Caco-2 (cell line): ENCODE measurements around the gene CACNG5. TPM values are rescaled to one million over a fixed set of nuclear protein-coding genes. Genes with fewer than 3 reads are reported as not detected.

ENCODE experiments used
- BruUV-seq: library from RNA; stranded (reverse); fragments of 400-500 nt; replicated peaks from 2 replicates; lab custom pipeline; 2021; lab: Mats Ljungman, UMichigan
- CTCF ChIA-PET: fragments of 300-600 bp; sonication (Branson Sonifier 250); formaldehyde crosslinking; loops from one replicate; lab custom pipeline; 2022; ENCODE audit warnings: antibody characterized with exemption; lab: Charles Lee
- POLR2A ChIA-PET: fragments of 300-600 bp; sonication (Branson Sonifier 250); formaldehyde crosslinking; loops from one replicate; lab custom pipeline; 2022; ENCODE audit warnings: antibody characterized with exemption; lab: Charles Lee
- DNase-seq, 2 experiments: peaks; one replicate each; pipeline versions ENCODE4 v3.0.0 to v3.0.0-alpha.2; 2020 to 2022
- H3K27me3 ChIP-seq: replicated peaks from 2 replicates; pipeline ENCODE4 v1.6.0; 2011; ENCODE audit warnings: low read length; ENCODE audit not compliant: control insufficient read depth, insufficient read depth
- H3K36me3 ChIP-seq: 2 replicates; pipeline ENCODE4 v1.5.1; 2011; ENCODE audit warnings: low read length; ENCODE audit not compliant: control insufficient read depth, insufficient read depth
- H3K4me1 ChIP-seq: fragments of 250-450 bp; sonication (Bioruptor Pico); 2 replicates; pipeline ENCODE4 v1.5.1; 2020; ENCODE audit warnings: mild to moderate bottlenecking
- H3K4me3 ChIP-seq: 2 replicates; pipeline ENCODE4 v1.5.1; 2011; ENCODE audit warnings: low read depth, mild to moderate bottlenecking, control low read depth, low read length
- H3K9me3 ChIP-seq: fragments of 250-450 bp; sonication (Bioruptor Pico); 2 replicates; pipeline ENCODE4 v1.5.1; 2020; ENCODE audit warnings: mild to moderate bottlenecking, moderate library complexity
- H3K27ac Mint-ChIP-seq: one replicate; pipeline ENCODE4 v1.8.0; 2022; ENCODE audit warnings: mixed read lengths; ENCODE audit not compliant: unreplicated experiment
- H3K27me3 Mint-ChIP-seq: one replicate; pipeline ENCODE4 v1.8.0; 2022; ENCODE audit warnings: mixed read lengths; ENCODE audit not compliant: insufficient read depth, unreplicated experiment
- H3K36me3 Mint-ChIP-seq: one replicate; pipeline ENCODE4 v1.8.0; 2022; ENCODE audit warnings: mild to moderate bottlenecking, mixed read lengths; ENCODE audit not compliant: insufficient read depth, unreplicated experiment
- H3K4me1 Mint-ChIP-seq: one replicate; pipeline ENCODE4 v1.8.0; 2022; ENCODE audit warnings: low read depth, mixed read lengths; ENCODE audit not compliant: unreplicated experiment
- H3K4me3 Mint-ChIP-seq: one replicate; pipeline ENCODE4 v1.8.0; 2022; ENCODE audit warnings: mild to moderate bottlenecking, moderate library complexity, mixed read lengths; ENCODE audit not compliant: unreplicated experiment
- H3K9me3 Mint-ChIP-seq: one replicate; pipeline ENCODE4 v1.8.0; 2022; ENCODE audit warnings: mixed read lengths; ENCODE audit not compliant: unreplicated experiment
- intact Hi-C: fragments of 100-400 bp; cut with micrococcal nuclease; formaldehyde crosslinking; loops from one replicate; pipeline ENCODE4 v1.10.0; 2022; ENCODE audit not compliant: unreplicated experiment
- total RNA-seq: library from RNA; stranded (reverse); gene quantifications from 2 replicates; pipeline ENCODE4 v1.2.3, GENCODE V29; 2022
- TF ChIP-seq, protein P1 (sequence below), 2 experiments: fragments of 200-600 bp in 1 of 2; IDR thresholded peaks; 1 replicate in 1 of 2; 2 replicates in 1 of 2; pipeline versions ENCODE4 v1.5.1 to v1.8.0; 2011 to 2022; ENCODE audit warnings: antibody characterized with exemption in 1 of 2, control low read depth in 1 of 2, inconsistent platforms in 1 of 2, low read depth in 1 of 2, low read length in 1 of 2, mild to moderate bottlenecking in 1 of 2, moderate library complexity in 1 of 2; ENCODE audit not compliant: insufficient read depth in 1 of 2, severe bottlenecking in 1 of 2, unreplicated experiment in 1 of 2

The CACNG5 gene
- total RNA-seq, 1 experiment from 2014 or later, result not detected

- H3K4me3 ChIP-seq, result no peak overlapping the region
- no TSS peak for BruUV-seq
- CTCF ChIA-PET, result no interaction called here
- no peaks in the 10 kb centered on the region for H3K4me1 Mint-ChIP-seq
- POLR2A ChIA-PET, result no interaction called here
- no peaks in the 10 kb centered on the region for H3K9me3 Mint-ChIP-seq
- H3K36me3 Mint-ChIP-seq, result no peaks in the 10 kb centered on the region
- TF ChIP-seq, protein P1, sequence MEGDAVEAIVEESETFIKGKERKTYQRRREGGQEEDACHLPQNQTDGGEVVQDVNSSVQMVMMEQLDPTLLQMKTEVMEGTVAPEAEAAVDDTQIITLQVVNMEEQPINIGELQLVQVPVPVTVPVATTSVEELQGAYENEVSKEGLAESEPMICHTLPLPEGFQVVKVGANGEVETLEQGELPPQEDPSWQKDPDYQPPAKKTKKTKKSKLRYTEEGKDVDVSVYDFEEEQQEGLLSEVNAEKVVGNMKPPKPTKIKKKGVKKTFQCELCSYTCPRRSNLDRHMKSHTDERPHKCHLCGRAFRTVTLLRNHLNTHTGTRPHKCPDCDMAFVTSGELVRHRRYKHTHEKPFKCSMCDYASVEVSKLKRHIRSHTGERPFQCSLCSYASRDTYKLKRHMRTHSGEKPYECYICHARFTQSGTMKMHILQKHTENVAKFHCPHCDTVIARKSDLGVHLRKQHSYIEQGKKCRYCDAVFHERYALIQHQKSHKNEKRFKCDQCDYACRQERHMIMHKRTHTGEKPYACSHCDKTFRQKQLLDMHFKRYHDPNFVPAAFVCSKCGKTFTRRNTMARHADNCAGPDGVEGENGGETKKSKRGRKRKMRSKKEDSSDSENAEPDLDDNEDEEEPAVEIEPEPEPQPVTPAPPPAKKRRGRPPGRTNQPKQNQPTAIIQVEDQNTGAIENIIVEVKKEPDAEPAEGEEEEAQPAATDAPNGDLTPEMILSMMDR (IDR thresholded peaks at IDR 0.05; ENCODE audit: insufficient read depth in 1 of 2, low read depth in 1 of 2, low read length in 1 of 2, severe bottlenecking in 1 of 2, unreplicated experiment in 1 of 2), result no peak
- H3K4me1 ChIP-seq, result no peaks in the 10 kb centered on the region
- peaks cover 7% of the 10 kb centered on the region for H3K27me3 Mint-ChIP-seq
- no peaks in the 10 kb centered on the region for H3K36me3 ChIP-seq
- intact Hi-C loops, result no loop called here
- H3K4me3 Mint-ChIP-seq, result no peak overlapping the region
- H3K27ac Mint-ChIP-seq, result no peak overlapping the region
- no peaks in the 10 kb centered on the region; the same call in 1 of the 2 replicates for H3K9me3 ChIP-seq
- no peak for DNase-seq
- no peaks in the 10 kb centered on the region for H3K27me3 ChIP-seq
Observed at GRCh38 chr17:66893382-66893781, 58.5 kb downstream of the CACNG5 start.

DNA sequence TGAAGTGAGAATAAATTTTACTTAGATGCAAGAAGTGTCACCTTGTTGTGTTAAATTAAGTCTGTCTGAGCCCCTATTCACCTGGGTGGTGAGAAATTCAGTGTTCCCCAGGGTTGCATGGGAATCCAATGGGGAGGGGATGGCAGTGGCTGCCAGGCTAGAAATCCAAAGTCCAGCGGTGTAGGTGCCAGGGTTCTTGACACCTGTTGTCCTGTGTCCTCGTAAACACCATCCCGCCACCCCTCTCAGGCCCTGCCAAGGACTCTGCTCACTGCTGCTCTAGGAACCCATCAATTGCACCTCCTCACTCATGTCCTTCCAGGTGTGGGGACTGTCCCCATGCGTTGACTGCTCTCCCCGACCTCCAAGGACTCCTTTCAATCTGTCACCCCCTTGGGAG is 58.9 kb downstream of the CACNG5 start:
- TF ChIP-seq, protein P1 (IDR thresholded peaks at IDR 0.05; ENCODE audit: insufficient read depth in 1 of 2, low read depth in 1 of 2, low read length in 1 of 2, severe bottlenecking in 1 of 2, unreplicated experiment in 1 of 2), result no peak
- ChIA-PET POLR2A (no interaction called here), CTCF (no interaction called here)
- Histone ChIP-seq H3K9me3 (no peaks in the 10 kb centered on the region; the same call in 1 of the 2 replicates), H3K4me3 (no peak overlapping the region), H3K27me3 (no peaks in the 10 kb centered on the region), H3K4me1 (no peaks in the 10 kb centered on the region), H3K36me3 (no peaks in the 10 kb centered on the region)
- intact Hi-C loops, result no loop called here
- DNase-seq, result no peak
- Mint-ChIP-seq H3K4me3 (no peak overlapping the region), H3K4me1 (no peaks in the 10 kb centered on the region), H3K27ac (no peak overlapping the region), H3K36me3 (no peaks in the 10 kb centered on the region), H3K27me3 (peaks cover 7% of the 10 kb centered on the region), H3K9me3 (no peaks in the 10 kb centered on the region)
- no TSS peak for BruUV-seq

GRCh38 chr17:66897141-66897540 is 62.2 kb downstream of the CACNG5 start:
- Mint-ChIP-seq H3K4me3 (no peak overlapping the region), H3K27ac (no peak overlapping the region), H3K36me3 (no peaks in the 10 kb centered on the region), H3K9me3 (no peaks in the 10 kb centered on the region), H3K27me3 (peaks cover 7% of the 10 kb centered on the region), H3K4me1 (no peaks in the 10 kb centered on the region)
- no peaks in the 10 kb centered on the region for H3K36me3 ChIP-seq
- H3K27me3 ChIP-seq, result no peaks in the 10 kb centered on the region
- POLR2A ChIA-PET, result no interaction called here
- CTCF ChIA-PET, result interaction anchor here (0.6 kb wide), 1 partner anchor 138 kb away, joined by 3 read pairs; no protein-coding TSS in a partner anchor
- BruUV-seq, result no TSS peak
- H3K9me3 ChIP-seq, result no peaks in the 10 kb centered on the region
- DNase-seq, result no peak
- intact Hi-C loops, result no loop called here
- no peaks in the 10 kb centered on the region for H3K4me1 ChIP-seq
- no peak overlapping the region for H3K4me3 ChIP-seq
- TF ChIP-seq, protein P1 (IDR thresholded peaks at IDR 0.05; ENCODE audit: insufficient read depth in 1 of 2, low read depth in 1 of 2, low read length in 1 of 2, severe bottlenecking in 1 of 2, unreplicated experiment in 1 of 2), result no peak
